HG02943 (cell line): ENCODE results near the gene GYG1.
A peak's percentile ranks its signal among the peaks of the same experiment; 100 is the strongest.

Experiments
- ATAC-seq: cut with Tn5 transposase; IDR thresholded peaks from one replicate; pipeline ENCODE4 v1.9.1; 2021; ENCODE audit warnings: mild to moderate bottlenecking, low read depth, moderate library complexity; ENCODE audit not compliant: unreplicated experiment

GYG1 gene

GRCh38 chr3:149016242-149016641 lies 24.9 kb downstream of the GYG1 start:
- ATAC-seq = no peak

- ATAC-seq = no peak
Observed at GRCh38 chr3:149016669-149017541, 25.6 kb downstream of the GYG1 start.

DNA sequence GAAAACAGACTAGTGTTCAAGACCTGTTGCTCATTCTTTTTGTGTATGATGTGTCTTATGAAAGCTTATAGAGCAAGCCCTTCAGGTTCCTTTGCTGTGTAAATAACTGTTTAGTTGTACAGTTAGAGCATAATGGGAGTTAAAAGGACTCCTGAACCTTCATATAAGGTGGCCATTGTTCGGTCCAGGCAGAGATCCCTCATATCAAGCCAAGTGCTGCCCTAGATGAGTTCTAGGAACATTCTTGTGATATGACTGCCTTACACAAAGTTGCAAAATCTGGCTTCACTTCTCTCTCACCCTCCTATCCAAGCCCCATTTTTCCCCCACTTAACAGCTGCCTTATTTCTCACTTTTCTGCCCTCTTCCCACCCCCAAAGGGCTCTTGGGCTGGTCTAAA lies 26.9 kb downstream of the GYG1 start:
- ATAC-seq = no peak

- no peak for ATAC-seq
Observed at GRCh38 chr3:149019580-149019979, 28.2 kb downstream of the GYG1 start.

GRCh38 chr3:149020196-149020838 lies 29.0 kb downstream of the GYG1 start:
- ATAC-seq = no peak

- no peak for ATAC-seq
Observed at GRCh38 chr3:149020839-149021252, 29.5 kb downstream of the GYG1 start.

GRCh38 chr3:149021830-149022229 lies 30.5 kb downstream of the GYG1 start:
- no peak for ATAC-seq

DNA sequence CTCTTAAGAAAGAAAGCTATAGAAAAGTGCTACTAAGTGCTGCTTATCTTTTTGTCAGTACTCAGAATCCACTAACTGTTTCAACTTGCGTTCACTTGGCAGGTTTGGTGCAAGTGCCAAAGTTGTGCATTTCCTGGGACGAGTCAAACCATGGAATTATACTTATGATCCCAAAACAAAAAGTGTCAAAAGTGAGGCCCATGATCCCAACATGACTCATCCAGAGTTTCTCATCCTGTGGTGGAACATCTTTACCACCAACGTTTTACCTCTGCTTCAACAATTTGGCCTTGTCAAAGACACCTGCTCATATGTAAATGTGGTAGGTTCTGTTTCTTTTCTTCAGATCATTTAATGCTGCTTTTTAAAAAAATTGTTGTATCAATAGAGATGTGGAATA lies 32.6 kb downstream of the GYG1 start:
- ATAC-seq = no peak

- no peak for ATAC-seq
Observed at GRCh38 chr3:149026718-149027117, 35.4 kb downstream of the GYG1 start.

DNA sequence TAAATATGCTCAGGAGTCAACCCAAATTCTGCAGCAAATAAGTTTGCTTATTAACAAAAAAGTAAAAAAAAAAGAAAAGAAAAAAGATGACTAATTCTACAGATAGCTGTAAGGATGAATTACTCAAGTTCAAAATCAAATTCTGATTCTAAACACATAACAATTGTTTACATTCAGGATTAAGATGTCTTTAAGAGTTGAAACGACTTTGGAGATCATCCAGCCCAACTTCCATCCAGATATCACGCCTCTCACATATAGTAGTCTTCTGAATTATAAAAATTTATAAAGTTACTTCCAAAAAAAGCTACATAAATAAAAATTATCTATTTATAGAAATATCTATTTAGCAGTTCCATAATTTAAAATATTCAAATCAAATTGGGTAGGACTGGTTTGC lies 39.8 kb downstream of the GYG1 start:
- no peak for ATAC-seq

GRCh38 chr3:149037684-149038083 lies 46.3 kb downstream of the GYG1 start:
- no peak for ATAC-seq

- ATAC-seq = no peak
Observed at GRCh38 chr3:149038322-149038721, 47.0 kb downstream of the GYG1 start.

DNA sequence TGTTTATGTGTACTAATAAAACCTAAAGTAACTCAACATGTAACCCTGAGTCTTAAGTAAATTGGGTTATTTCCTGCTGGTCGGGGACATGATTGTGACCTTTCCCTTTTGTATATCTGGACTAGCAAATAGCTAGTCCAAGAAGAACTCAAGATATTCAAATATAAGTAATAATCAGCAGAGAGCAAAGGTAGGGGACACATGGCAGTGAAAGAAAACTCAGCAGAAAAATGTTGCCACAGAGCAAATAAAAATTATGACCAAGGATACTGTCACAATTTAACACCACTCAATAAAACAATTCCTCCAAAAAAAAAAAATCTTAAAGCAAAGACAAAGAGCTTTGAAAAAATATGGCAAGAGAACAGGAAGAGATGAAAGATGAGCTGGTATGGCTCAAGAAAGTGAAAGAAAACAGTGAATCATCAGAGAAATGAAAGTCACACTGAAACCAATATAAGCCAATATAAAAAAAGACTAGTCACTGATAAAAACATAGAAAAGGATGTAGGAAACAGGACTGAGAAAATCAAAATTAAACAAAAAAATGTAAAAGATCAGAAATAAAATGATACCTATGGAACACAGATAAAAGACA lies 51.5 kb downstream of the GYG1 start:
- ATAC-seq = peak; percentile 72

DNA sequence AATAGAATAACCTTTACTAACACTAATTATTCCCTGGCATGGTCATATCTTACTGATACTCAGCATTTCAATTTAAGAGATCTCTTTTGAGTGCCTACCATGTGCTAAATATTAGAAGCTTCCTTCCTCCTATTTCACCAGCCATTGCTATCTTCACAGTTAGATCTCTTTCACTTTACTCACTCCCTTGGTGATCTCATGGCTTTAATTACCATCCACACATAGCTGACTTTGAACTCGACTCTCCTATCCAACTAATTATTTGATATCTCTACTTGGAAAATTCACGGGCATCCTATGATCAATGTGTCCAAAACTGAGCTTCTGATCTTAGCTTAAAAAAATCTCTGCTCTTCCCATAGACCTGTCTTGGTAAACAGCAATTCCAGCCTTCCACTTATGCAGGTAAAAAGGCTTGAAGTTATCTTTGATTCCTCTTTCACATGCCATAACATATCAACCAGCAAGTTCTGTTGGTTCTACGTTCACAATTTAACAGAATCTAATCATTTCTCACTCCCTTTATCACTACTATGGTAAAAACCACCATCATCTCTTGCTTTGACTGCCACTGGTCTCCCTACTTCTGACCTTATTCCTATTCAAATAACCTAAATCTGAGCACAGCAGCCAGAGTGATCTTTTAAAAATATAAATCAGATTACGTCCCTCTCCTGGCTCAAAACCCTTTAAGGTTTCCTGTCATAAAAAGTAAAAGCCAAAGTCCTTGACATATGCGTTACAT lies 53.2 kb downstream of the GYG1 start:
- no peak for ATAC-seq

GRCh38 chr3:149055575-149055974 lies 64.2 kb downstream of the GYG1 start:
- ATAC-seq = no peak

- no peak for ATAC-seq
Observed at GRCh38 chr3:149058198-149058597, 66.9 kb downstream of the GYG1 start.

- ATAC-seq = no peak
Observed at GRCh38 chr3:149058602-149059001, 67.3 kb downstream of the GYG1 start.

DNA sequence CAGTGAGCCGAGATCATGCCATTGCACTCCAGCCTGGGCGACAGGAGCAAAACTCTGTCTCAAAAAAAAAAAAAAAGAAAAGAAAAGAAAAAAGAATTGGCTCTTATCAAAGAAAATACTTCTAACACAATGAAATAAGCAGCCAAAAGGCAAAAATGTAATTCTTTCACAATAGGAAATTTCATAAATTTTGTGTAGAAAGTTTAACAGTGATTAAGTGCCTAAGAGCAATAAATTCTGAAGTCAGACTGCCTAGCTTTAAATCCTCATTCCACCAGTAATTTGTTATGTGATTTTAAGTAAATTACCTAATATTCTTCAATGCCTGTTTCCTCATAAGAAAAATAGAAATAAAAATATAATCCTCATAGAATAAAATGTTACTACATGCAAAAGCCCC lies 70.4 kb downstream of the GYG1 start:
- no peak for ATAC-seq

DNA sequence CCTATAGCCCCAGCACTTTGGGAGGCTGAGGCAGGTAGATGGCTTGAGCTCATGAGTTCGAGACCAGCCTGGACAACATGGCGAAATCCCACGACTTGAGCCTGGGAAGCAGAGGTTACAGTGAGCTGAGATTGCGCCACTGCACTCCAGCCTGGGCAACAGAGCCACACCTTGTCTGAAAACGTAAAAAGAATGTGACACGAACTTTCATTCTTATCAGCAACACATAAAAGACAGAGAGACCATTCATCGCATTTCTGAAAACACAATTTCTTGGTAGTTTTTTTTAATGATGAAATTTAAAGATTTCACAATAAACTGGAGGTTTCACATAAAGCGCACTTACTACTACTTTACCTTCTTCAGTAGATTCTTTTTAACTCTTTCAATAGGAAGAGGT lies 76.5 kb downstream of the GYG1 start:
- no peak for ATAC-seq
